NCI-H2196 treated with DMSO at 0.1 percent for 48 hours (cell line): Measurements from ENCODE around the gene JAZF1.

Experiments
- DNase-seq: peaks from one replicate; lab custom pipeline; 2025; ENCODE audit not compliant: unreplicated experiment; lab: John Stamatoyannopoulos, UW

The JAZF1 gene

GRCh38 chr7:27973625-27974024, 207.0 kb downstream of the JAZF1 start:
- no peak for DNase-seq

DNA sequence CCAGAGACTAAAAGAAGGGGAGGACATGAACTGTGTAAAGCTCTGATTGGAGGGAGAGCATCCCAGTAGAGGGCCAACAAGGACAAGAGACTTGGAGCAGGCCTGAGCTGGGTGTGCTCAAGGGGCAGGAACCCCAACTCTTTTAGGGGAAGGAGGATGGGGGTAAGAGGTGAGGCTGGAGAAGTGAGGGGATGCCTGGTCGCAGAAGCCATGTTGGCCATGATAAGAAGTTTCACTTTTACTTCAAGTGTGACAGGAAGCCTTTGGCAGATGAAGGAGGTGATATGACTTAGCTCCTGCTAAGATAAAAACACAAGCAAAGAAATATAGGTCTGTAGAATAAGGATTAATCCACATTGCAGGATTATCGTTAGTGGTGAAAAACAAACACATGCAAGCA, 208.3 kb downstream of the JAZF1 start:
- DNase-seq = no peak

DNA sequence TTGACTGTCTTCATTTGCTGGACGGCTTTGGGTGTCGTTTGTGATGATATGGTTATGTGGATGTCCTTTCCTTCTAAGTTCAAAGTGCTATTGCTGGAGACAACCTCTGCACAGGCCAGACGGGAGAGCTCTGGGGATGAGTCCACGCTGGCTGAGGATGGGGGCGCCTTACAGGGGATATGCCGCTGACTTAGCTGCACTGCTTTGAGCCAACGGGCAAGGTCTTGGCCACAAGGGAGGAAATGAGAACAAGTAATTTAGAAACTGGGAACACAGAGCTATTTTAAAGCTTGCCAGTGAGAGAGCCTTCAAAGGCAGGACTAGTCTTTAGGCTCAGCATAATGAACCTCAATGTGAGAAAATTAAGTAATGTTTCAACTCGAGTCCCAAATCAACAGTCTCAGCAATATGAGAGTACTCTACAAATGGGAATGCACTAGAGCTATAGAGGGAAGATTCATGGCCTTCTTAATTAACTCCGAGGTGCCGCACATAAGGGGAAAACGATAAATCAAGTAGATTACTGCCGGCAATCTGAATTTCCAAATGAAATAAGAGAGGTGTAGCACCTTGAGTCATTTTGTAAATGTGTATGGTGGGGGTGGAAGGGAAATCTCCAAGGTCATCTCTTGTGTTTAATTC, 209.3 kb downstream of the JAZF1 start:
- DNase-seq = no peak

DNA sequence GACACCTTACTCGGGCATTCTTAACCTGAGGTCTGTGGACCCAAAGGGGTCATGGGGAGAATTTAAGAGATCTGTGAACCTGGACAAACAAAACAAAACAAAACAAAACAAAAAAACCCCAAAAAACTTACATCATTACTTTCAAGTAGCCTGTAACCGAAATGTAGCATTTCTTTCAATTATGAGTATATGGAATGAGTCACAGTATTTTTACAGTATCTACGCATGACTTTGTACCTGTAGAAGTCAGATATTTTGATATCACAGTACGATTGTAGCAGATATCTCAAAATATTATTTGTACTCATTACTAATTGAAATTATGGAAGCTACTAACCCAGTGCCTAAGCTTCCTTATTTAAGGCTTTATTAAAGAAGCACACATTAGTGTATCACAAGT, 210.2 kb downstream of the JAZF1 start:
- no peak for DNase-seq

- no peak for DNase-seq
Observed at GRCh38 chr7:27969346-27969745, 211.2 kb downstream of the JAZF1 start.

GRCh38 chr7:27967639-27968038, 213.0 kb downstream of the JAZF1 start:
- DNase-seq = no peak

DNA sequence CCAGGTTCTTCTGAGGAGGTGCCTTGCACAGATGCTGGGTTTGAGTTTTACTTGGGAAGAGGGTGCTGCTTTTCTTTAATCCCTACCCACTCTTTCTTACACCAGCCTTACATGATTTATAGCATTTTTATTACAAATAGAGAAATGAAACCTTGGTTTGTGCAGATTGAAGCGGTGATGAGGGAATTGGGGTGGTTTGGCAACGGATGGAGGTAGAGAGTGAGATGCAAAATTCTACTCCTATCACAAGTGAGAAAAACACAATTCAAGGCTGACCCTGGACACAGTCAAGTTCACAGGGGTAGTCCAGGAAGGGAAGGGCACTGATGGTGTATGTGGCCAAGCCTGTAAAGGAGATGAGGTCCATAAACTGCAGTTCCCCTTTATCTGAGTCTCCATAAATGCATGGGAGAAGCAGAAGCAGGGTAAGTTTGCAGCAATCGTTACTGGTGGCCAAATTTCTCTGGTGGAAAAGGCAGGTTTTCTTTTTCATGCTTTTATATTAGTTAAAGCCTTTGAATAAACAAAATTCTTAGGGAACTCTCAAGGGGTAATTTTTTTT, 214.3 kb downstream of the JAZF1 start:
- no peak for DNase-seq

DNA sequence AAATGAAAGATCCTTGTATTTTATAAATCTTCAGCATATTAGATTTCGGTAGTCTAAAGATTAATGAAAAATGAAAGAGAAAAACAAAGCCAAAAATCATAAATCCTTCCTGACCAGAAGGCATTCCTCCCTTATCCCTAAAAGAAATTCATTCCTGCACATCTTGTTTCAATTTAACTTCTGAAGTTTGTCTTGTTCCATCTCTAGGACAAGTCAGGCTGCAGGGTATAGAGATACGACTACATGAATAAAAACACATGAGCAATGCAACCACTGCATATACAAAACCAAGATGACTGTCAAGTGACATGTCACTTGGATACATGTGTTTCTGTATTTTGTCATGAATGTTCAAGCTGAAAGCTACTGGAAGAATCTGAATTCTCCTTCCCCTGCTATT, 214.9 kb downstream of the JAZF1 start:
- DNase-seq = no peak

GRCh38 chr7:27964820-27965219, 215.8 kb downstream of the JAZF1 start:
- no peak for DNase-seq

DNA sequence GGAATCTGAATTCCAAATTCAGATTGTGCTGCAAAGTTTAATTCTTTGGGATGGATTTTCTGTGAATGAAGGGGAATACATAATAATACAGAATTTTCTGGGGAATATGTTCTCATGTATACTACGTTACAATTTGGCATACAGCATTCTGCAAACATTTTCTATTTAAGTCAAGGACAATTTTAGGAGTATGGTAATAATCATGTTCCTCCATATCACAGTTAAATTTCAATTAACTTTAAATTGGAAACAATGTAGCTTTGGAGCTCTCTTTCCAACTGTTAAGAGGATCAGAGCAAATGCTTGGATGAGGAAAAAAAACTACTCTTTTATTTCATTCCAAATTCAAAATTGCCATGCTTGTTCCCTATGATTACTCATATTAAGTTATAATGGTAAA, 217.5 kb downstream of the JAZF1 start:
- DNase-seq = no peak

GRCh38 chr7:27962273-27962672, 218.3 kb downstream of the JAZF1 start:
- DNase-seq = no peak

- no peak for DNase-seq
Observed at GRCh38 chr7:27961255-27961654, 219.3 kb downstream of the JAZF1 start.

- DNase-seq = no peak
Observed at GRCh38 chr7:27960415-27960814, 220.2 kb downstream of the JAZF1 start.

- no peak for DNase-seq
Observed at GRCh38 chr7:27958933-27959548, 221.6 kb downstream of the JAZF1 start.

- DNase-seq = no peak
Observed at GRCh38 chr7:27955596-27955995, 225.0 kb downstream of the JAZF1 start.

DNA sequence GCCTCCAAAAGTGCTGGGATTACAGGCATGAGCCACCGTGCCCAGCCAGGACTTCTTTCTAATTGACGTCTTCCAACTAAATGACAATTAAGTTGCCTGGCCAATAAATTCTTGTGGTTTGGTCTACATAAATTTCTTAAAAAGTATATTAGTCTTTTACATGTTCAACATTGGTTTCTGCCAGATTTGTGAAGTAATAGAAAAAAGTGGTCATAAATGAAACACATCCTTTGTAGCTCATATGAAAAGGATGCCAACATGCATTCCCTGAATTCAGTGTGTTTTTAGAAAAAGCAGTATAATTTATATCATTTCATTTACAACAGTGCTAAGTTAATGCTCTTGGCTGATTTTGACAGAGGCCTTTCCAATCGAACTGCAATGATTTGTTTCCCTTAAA, 225.6 kb downstream of the JAZF1 start:
- DNase-seq = no peak

DNA sequence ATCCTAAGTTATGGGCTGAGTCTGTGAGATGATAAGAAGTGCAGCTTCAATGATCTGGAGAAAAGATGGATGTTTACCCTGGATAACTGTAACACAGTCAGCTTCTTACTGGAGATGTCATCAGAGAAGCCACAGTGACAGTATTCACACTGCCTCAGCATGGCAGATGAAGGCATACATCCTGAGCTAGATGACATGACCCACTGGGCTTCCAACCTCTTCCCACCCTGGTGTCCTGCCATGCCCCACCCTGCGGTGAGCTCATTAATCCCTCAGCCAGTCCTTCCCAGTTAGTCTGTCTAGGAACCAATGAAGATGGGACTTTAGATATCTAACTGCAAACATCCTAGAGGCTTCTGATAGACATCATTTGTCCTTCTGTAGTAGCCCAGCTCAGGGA, 226.8 kb downstream of the JAZF1 start:
- DNase-seq = no peak

DNA sequence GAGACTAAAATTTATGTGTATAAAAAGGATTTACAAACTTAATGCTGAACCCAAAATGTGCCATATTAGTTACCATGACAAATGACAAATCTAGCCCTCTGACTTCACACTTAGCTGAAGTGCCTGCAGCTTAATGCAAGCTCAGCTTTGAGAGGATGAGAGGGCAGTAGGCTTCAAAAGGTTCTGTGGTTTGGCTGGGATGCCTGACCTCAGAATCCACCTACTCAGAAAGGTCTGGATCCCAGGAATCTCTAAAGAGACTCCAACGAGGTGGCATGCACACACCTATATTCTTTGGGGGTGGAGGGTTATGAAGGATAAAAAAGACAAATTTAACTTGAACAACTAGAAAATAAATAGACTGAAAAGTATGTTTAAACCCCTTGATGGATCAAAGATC, 227.2 kb downstream of the JAZF1 start:
- no peak for DNase-seq

DNA sequence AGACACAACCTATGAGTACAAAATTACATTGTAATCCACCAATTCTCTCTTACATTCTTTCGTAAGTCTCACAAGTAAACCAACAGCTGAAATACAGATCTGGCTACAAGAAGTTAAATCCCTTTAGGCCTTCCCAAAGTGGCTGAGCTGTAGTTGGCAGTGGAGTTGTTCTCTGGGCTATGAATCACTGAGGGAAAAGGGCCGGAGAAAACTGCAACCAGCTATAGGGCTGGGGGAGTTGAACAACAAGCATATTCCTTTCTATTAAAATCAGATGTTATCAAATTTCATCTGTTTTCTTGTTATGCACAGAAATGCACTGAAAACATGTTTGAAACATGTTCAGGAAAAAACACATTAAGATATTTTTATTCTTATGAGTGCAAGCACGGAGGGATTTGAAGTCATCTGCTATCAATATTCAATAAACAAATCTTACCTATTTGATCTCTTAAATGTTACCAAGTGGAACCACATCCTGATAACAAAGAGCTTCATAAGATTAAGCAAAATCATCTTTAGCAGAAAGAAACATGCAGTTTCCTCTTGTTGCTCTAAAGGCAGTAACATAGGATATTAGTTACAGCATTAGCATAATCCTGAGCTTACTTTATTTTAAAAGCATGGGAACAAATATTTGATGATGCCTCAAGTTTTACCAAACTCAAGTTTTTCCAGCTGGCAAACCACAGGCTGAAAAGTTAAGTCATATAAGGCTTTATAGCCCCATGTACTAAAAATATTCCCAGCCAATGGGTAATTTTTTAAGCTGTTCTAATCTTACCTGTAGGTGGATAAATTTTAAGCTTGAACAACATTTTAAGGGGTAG, 227.9 kb downstream of the JAZF1 start:
- no peak for DNase-seq

DNA sequence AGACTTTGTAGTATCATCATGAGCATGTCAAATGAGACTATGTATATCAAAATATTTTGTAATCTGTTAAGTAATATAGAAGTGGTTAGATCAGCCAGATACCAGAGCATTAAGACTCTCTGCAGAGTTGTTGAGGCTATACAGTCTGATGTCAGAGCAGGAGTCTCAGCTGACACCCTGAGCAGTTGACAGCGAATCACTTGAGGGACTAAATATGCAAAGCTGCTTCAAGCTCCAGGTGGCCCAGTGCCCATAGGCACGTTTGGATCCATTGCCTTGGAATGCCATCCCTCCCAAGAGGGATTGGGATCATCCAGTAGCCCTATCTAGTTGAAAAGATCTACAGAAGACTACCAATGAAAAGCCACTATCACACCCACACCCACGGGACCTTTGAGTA, 230.5 kb downstream of the JAZF1 start:
- no peak for DNase-seq

DNA sequence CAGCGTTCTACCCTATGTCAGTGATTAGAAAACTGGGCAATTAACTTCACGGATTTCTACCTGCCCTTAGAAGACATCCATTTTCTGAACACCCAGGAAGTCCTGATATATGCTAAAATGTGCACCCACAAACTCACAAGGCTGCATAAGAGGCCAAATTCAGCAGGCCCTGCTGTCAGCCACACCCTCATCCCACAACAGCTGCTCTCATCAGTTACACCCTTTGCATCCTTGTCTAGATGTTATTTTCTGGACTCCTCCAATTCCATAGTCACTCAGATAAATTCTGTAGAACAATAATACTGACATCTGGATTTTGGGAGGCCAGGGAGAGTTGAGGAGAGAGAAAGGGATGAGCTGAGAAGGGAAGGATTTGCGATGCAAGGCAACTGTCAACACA, 231.7 kb downstream of the JAZF1 start:
- no peak for DNase-seq
